HG03442 (cell line): ENCODE measurements around the gene ATP6AP1.

Experiments used
- ATAC-seq: cut with Tn5 transposase; IDR thresholded peaks from one replicate; pipeline ENCODE4 v1.9.1; 2021; ENCODE audit warnings: mild to moderate bottlenecking, moderate library complexity; ENCODE audit not compliant: unreplicated experiment

The ATP6AP1 gene

GRCh38 chrX:154430479-154430878 is 2.0 kb downstream of the ATP6AP1 start:
- no peak for ATAC-seq

DNA sequence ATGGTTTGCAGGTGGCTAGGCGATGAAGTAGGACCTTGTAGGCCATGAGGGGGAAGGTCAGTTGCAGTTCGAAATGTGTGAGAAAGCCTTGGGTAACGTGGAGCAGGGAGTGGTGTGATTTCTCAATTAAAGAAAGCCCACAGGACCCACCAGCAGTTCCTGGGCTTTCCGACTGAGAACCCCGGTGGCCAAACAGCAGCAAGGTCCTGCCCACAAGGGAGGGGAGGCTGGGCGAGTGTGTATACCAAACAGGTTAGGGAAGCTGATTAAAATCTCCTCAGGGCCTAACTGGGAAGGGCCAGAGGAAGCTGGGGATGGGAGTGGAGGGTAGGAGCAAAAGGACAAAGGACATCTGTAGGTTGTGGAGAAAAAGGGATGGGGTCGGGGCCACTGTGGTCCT is 2.4 kb downstream of the ATP6AP1 start:
- ATAC-seq, result no peak

DNA sequence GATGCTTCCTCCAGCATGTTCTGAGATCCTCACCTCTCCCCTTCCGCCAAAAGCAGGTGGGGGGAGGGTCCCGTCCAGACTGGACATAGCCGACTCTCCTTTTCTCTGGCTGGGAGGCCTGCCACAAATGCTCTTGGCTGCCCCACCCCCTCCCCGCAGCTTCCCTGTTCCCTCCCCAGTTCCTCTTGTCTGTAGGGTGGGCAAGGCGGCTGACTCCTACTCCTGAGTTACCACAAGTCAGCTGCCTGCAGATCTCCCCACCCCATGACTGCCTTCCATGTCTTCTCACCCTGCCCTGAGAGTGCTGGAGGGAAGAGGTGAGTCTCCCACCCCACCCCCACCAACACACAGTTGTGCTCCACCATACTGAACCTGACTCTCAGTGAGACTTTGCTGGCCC is 2.9 kb downstream of the ATP6AP1 start:
- ATAC-seq, result no peak

DNA sequence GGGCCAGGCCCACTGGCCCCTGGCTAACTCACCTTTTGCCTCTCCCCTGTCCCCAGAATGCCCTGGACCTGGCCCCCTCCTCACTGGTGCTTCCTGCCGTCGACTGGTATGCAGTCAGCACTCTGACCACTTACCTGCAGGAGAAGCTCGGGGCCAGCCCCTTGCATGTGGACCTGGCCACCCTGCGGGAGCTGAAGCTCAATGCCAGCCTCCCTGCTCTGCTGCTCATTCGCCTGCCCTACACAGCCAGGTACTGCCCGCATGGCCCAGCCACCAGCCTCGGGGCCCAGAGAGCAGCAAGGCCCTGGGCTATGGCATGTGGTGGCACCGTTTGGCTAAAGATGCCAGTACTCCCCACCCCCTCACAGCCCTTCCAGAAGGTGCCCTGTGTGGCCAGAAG is 3.7 kb downstream of the ATP6AP1 start:
- no peak for ATAC-seq

DNA sequence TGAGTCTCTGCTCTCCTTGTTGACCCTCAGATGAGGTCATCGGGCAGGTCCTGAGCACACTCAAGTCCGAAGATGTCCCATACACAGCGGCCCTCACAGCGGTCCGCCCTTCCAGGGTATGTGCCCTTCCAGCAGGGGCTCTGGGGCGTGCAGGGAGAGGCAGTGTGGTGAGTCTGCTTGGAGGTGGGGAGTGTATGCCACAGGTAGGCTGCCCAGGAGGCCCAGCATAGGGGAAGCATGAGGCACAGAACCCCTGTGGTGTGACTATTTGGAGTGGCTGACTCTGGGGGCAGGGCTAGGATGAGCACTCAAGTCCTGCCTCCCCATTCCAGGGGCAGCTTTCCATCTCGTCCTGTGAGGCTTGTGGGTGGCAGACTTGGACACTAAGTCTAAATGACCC is 5.1 kb downstream of the ATP6AP1 start:
- no peak for ATAC-seq

DNA sequence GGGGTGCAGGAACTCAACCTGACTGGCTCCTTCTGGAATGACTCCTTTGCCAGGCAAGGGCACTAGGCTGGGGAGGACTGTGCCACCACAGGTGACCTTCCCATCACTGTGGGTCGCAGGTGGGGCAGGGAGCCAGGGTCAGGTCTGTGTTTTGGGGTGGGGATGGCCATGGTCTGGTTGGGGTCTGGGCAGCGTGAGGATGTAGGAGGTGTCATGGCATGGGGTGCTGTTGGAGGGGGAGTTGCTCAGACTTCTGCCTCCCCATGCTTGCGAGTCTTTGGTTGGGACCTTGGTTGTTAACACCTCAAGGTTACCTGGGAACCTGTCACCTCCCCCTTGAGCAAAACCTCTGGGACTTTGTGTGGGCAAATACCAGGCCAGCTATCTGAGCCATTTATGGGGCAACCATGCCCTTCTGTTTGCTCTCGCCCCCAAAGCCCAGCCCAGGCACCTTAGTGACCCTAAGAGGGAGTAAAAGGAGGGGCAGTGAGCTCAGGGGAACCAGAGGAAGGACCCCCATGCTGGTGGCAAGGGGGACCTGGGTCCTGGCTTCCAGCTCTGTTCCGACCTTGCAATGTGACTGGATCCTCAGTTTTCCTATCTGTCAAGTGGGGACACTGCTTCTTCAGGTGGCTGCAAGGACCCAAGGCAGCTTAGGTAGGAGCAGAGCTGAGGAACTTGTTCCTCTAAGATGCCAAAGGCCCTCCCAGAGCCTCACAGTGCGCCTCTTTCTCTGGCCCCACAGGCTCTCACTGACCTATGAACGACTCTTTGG is 6.1 kb downstream of the ATP6AP1 start:
- ATAC-seq, result no peak

- no peak for ATAC-seq
Measured at GRCh38 chrX:154435171-154435733, 6.8 kb downstream of the ATP6AP1 start.

DNA sequence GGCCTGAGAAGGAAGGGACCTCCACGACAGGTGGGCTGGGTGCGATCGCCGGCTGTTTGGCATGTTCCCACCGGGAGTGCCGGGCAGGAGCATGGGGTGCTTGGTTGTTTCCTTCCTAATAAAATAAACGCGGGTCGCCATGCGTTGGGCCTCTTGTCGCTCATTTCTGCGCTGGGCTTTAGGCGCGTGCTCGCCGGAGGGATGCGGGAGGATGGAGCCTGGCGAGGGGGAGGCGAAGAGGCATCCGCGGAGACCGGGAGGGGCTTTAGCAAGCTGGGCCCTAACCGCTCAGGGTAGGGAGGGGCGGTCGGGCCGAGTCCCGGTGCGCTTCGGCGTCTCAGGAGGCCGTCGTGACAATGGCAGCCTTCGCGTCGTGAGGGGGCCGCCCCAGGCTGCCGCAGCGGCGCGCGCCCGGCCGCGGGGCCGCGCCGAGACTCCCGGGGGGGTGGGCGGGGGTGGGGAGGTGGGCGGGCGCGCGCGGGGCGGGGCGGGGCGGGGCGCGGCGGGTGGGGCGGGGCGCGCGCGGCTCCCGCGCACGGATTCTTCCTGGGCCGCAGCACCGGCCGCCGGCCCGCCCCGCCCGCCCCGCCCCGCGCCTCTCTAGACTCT is 8.0 kb downstream of the ATP6AP1 start:
- ATAC-seq, result peak; percentile 38

DNA sequence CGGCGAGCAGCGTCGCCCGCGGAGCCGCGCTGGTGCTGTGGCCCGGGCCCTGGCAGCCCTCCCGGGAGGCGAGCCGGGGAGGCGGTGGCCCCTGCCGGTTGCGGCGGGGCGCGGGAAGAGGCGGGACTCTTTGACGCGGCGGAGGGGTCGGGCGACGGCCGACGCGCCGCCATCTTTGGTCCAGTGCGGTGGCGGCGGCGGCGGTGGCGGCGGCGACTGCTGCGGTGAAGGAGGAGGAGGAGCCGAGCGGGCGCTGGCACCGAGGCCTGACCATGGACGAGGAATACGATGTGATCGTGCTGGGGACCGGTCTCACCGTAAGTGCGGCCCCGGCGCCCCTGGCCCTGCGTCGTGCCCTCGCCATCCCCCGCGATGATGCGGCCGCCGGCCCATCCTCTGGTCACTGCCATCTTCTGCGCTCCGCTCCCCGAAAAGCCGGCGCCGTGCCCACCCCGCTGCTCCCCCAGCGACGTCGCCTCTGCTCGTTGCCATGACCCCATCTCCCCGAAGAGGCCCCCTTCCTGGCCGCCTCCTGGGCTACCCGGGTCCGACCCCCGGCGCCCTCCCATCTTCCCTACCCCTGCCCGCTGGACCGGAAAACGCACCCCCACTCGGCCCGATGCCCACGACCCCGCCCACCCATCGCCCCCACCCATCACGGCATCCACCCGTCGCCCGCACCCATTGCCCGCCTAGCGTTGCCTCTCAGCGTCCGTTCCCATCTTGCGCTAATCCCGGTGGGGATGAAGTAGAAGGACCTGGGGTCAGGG is 8.7 kb downstream of the ATP6AP1 start, which contains the start of gene GDI1:
TSS of gene GDI1 (plus strand) at position 172 of the 770 bp plus-strand sequence. CDS start at position 273, 101 bp downstream.
- peak; percentile 41 for ATAC-seq

DNA sequence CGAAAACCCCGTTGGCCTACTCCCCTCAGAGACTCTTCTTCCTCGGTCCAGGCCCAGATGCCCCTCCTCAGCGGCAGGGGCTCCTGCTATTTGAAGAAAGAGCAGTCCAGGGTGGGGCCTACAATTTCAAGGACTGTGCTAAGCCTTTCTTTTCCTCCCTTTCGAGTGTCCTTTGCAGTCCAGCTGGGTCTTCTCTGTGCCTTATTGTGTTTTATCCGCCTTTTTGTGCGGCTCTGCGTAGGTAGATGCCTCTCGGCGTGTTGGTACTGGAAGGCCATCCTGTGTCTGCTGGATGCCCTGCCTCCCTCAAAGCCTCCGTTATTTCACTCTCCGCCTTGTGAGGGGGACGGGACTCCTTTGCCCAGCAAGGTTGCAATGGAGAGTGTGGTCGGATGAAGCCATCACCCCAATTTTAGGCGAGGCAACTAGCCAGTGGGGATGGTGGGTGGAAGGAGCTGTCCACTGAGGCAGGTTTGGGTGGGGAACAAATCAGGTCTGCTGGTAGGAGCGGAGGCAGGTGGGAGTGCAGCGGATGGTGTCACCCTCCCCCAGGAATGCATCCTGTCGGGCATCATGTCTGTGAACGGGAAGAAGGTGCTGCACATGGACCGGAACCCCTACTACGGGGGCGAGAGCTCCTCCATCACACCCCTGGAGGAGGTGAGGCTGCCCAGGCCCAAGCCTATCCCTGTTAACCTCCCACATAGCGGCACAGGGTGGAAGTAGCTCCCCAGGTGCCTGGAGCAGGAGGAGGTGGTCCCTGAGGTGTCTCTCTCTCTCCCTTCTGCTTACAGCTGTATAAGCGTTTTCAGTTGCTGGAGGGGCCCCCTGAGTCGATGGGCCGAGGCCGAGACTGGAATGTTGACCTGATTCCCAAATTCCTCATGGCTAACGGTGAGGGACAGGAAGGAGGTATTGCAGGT is 9.8 kb downstream of the ATP6AP1 start:
- ATAC-seq, result no peak

GRCh38 chrX:154439841-154440240 is 11.4 kb downstream of the ATP6AP1 start:
- ATAC-seq, result no peak

- ATAC-seq, result no peak
Measured at GRCh38 chrX:154440623-154441357, 12.3 kb downstream of the ATP6AP1 start.

DNA sequence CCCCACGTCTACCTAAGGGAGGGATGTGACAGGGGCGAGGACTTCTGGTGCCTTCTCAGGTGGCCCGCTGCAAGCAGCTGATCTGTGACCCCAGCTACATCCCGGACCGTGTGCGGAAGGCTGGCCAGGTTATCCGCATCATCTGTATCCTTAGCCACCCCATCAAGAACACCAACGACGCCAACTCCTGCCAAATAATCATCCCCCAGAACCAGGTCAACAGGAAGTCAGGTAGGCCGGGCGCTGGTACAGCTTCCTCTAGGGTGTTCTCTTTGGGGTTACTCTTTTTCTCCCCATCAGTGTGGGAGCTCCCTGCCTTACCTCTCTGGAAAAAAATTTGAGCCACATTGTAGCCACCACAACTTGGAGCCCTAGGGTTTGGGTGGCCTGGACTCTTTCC is 13.1 kb downstream of the ATP6AP1 start:
- ATAC-seq, result no peak

- no peak for ATAC-seq
Measured at GRCh38 chrX:154441984-154442707, 13.7 kb downstream of the ATP6AP1 start.

DNA sequence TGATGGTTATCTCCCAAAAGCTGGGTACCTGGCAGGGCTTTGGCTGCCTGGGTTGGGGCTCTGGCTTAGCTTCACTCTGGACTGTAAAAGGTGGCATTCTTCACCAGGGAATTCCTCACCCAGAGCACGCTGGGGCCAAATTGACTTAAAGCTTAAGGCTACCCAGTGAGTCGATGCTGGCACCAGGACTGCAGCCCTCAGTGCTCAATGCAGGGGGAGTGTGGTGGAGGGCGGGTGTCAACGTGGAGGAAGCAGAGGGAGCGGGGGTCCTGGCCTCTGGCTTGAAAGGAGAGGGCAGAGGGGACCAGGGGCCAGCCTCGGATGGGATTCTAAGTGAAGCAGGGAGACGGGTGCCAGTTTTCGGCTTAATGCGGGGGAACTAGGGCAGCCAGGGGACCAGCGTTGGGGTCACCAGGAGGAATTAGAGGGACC is 15.0 kb downstream of the ATP6AP1 start:
- ATAC-seq, result no peak

DNA sequence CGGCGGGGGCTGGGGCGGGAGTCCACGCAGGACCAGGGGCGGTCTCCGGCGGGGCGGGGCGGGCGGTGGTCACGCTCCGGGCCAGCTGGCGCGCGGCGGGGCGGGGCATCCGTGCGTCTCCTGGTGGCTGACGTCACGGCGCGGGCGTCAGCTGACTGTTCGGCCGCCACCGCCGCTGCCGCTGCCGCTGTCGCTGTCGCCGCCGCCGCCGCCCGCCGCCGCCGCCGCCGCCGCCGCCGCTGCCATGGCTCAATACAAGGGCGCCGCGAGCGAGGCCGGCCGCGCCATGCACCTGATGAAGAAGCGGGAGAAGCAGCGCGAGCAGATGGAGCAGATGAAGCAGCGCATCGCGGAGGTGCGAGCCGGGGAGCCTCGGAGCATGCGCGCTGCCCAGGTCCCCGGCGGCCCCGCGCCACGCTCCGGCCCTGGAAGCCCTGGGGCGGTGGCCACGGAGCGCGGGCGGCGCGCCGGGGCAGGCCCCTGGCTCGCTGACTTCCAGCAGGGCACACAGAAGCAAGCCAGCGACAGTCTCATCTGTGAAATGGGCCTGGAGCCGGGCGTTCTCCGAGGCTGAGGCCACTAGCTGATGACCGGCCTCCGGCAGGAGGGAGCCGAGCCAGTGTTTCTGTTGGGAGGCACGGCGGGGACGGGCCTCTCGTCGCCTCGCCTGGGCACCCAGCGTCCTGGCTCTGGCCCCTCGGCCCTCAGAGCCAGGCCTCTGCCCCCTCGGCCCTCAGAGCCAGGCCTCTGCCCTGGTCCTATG is 15.7 kb downstream of the ATP6AP1 start, which contains the start of gene FAM50A:
TSS of gene FAM50A (plus strand) at position 150 of the 763 bp plus-strand sequence. CDS start at position 245, 95 bp downstream.
- ATAC-seq, result peak; percentile 79

- ATAC-seq, result no peak
Measured at GRCh38 chrX:154444755-154445246, 16.3 kb downstream of the ATP6AP1 start.

- ATAC-seq, result no peak
Measured at GRCh38 chrX:154445776-154446175, 17.3 kb downstream of the ATP6AP1 start.
